OCI-LY1 (cell line): ENCODE data around the gene SNCB.

Experiments
- H2AFZ ChIP-seq: fragments of 200-600 bp; sonication (generic), shearing (Covaris generic); 2 replicates; pipeline ENCODE4 v1.6.0; 2014; ENCODE audit warnings: antibody characterized with exemption, mild to moderate bottlenecking, low read length
- H3F3A ChIP-seq: fragments of 200-600 bp; sonication (generic), shearing (Covaris generic); 2 replicates; pipeline ENCODE4 v1.6.0; 2014; ENCODE audit warnings: mild to moderate bottlenecking, antibody characterized with exemption, low read length, moderate library complexity; ENCODE audit not compliant: insufficient read depth
- H3K27ac ChIP-seq: fragments of 200-600 bp; sonication (generic); 2 replicates; pipeline ENCODE4 v1.5.1; 2014; ENCODE audit warnings: low read length, mixed run types, mild to moderate bottlenecking, low read depth; ENCODE audit not compliant: poor library complexity, severe bottlenecking
- H3K27me3 ChIP-seq: fragments of 200-600 bp; sonication (generic); 2 replicates; pipeline ENCODE4 v1.6.0; 2014; ENCODE audit warnings: antibody characterized with exemption, mild to moderate bottlenecking, low read length, moderate library complexity; ENCODE audit not compliant: insufficient read depth
- H3K36me3 ChIP-seq: fragments of 200-600 bp; sonication (generic); 2 replicates; pipeline ENCODE4 v1.6.1; 2014; ENCODE audit warnings: mild to moderate bottlenecking, antibody characterized with exemption, low read length, moderate library complexity, mixed read lengths; ENCODE audit not compliant: insufficient read depth
- H3K4me1 ChIP-seq: fragments of 200-600 bp; sonication (generic); 2 replicates; pipeline ENCODE4 v1.5.1; 2014; ENCODE audit warnings: mild to moderate bottlenecking, low read length, moderate library complexity; ENCODE audit not compliant: insufficient read depth, severe bottlenecking
- H3K4me2 ChIP-seq: fragments of 200-600 bp; sonication (generic), shearing (Covaris generic); 2 replicates; pipeline ENCODE4 v1.6.1; 2014; ENCODE audit warnings: low read length
- H3K4me3 ChIP-seq: fragments of 200-600 bp; sonication (generic); 2 replicates; pipeline ENCODE4 v1.5.1; 2014; ENCODE audit warnings: low read length, low read depth, mild to moderate bottlenecking, mixed read lengths; ENCODE audit not compliant: poor library complexity, severe bottlenecking
- H3K79me2 ChIP-seq: fragments of 200-600 bp; shearing (Covaris generic); 2 replicates; pipeline ENCODE4 v1.6.1; 2016; ENCODE audit warnings: mixed run types, low read length, mixed read lengths; ENCODE audit not compliant: insufficient read depth
- H3K9ac ChIP-seq: fragments of 200-600 bp; sonication (generic), shearing (Covaris generic); 2 replicates; pipeline ENCODE4 v1.6.1; 2014; ENCODE audit warnings: mild to moderate bottlenecking, low read length, mixed read lengths
- H3K9me2 ChIP-seq: fragments of 200-600 bp; sonication (generic), shearing (Covaris generic); 2 replicates; pipeline ENCODE4 v1.6.1; 2014; ENCODE audit warnings: low read depth, mild to moderate bottlenecking, low read length, mixed read lengths
- H3K9me3 ChIP-seq: fragments of 200-600 bp; shearing (Covaris generic); 2 replicates; pipeline ENCODE4 v1.6.1; 2014; ENCODE audit warnings: low read length, mixed read lengths
- H4K20me1 ChIP-seq: fragments of 200-600 bp; sonication (generic), shearing (Covaris generic); 2 replicates; pipeline ENCODE4 v1.6.0; 2016; ENCODE audit warnings: mild to moderate bottlenecking, low read length; ENCODE audit not compliant: insufficient read depth
- EZH2 ChIP-seq: fragments of 200-600 bp; sonication (generic), shearing (Covaris generic); IDR thresholded peaks from 2 replicates; pipeline ENCODE4 v1.8.0; 2017; ENCODE audit warnings: borderline replicate concordance, mixed run types, mild to moderate bottlenecking, antibody characterized with exemption, low read length, moderate library complexity, mixed read lengths
- TF ChIP-seq, protein P1 (sequence below): fragments of 200-600 bp; sonication (generic), shearing (Covaris generic); IDR thresholded peaks from 2 replicates; pipeline ENCODE4 v1.5.1; 2017; ENCODE audit warnings: mild to moderate bottlenecking, antibody characterized with exemption, low read length, moderate library complexity, mixed read lengths

Gene SNCB

DNA sequence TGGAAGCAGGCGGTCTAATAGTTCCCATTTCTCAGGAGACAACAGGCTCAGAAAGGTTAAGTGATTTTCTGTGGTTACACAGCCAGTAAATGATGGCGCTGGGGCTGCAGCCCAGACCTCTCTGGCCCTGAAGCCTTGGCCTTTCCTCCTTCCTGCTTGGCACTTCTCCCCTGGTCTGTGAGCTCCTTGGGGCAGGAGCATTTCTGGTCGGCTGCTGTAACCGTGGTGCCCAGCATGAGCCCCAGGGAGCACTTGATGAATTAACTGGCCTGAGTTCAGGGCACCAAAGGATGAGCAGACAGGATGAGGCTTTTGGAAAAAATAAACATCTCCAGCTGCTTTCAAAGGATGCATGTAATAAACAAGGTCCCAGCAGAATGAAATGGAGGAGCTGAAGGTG lies 51.0 kb downstream of the SNCB start:
- no peak overlapping the region for H3K9ac ChIP-seq
- H3K27me3 ChIP-seq: peaks cover 12% of the 10 kb centered on the region; the same call in 1 of the 2 replicates
- no peak for TF ChIP-seq EZH2
- TF ChIP-seq, protein P1, sequence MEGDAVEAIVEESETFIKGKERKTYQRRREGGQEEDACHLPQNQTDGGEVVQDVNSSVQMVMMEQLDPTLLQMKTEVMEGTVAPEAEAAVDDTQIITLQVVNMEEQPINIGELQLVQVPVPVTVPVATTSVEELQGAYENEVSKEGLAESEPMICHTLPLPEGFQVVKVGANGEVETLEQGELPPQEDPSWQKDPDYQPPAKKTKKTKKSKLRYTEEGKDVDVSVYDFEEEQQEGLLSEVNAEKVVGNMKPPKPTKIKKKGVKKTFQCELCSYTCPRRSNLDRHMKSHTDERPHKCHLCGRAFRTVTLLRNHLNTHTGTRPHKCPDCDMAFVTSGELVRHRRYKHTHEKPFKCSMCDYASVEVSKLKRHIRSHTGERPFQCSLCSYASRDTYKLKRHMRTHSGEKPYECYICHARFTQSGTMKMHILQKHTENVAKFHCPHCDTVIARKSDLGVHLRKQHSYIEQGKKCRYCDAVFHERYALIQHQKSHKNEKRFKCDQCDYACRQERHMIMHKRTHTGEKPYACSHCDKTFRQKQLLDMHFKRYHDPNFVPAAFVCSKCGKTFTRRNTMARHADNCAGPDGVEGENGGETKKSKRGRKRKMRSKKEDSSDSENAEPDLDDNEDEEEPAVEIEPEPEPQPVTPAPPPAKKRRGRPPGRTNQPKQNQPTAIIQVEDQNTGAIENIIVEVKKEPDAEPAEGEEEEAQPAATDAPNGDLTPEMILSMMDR: no peak
- H3K79me2 ChIP-seq: no peaks in the 10 kb centered on the region
- H3K9me3 ChIP-seq: no peaks in the 10 kb centered on the region
- no peaks in the 10 kb centered on the region for H3K9me2 ChIP-seq
- H3K4me2 ChIP-seq: no peak overlapping the region
- H2AFZ ChIP-seq: no peak overlapping the region
- no peaks in the 10 kb centered on the region for H4K20me1 ChIP-seq
- H3K36me3 ChIP-seq: no peaks in the 10 kb centered on the region
- no peaks in the 10 kb centered on the region for H3F3A ChIP-seq
- H3K27ac ChIP-seq: no peak overlapping the region
- no peaks in the 10 kb centered on the region for H3K4me1 ChIP-seq
- no peak overlapping the region for H3K4me3 ChIP-seq

DNA sequence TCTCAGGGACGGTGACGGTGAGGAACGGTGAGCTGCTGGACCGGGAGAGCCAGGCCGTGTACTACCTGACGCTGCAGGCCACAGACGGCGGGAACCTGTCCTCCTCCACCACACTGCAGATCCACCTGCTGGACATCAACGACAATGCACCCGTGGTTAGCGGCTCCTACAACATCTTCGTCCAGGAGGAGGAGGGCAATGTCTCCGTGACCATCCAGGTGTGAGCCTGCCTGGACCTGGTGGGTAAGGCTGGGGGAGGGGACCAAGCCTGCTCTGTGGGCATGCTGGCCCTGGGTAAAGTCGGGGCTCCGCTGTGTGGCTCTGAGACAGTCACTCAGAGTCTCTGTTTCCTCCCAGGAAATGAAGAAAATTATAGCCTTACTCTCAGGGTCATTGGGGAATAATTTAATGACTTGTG lies 51.9 kb downstream of the SNCB start:
- Histone ChIP-seq H3F3A (no peaks in the 10 kb centered on the region), H3K4me1 (no peaks in the 10 kb centered on the region), H2AFZ (no peak overlapping the region), H3K4me2 (no peak overlapping the region), H3K9me2 (no peaks in the 10 kb centered on the region), H3K4me3 (no peak overlapping the region), H3K36me3 (no peaks in the 10 kb centered on the region), H3K27ac (no peak overlapping the region), H3K27me3 (peaks cover 11% of the 10 kb centered on the region; the same call in 1 of the 2 replicates), H3K79me2 (no peaks in the 10 kb centered on the region), H3K9me3 (no peaks in the 10 kb centered on the region), H4K20me1 (no peaks in the 10 kb centered on the region), H3K9ac (no peak overlapping the region)
- TF ChIP-seq EZH2: no peak
- TF ChIP-seq, protein P1: peak; percentile 55

DNA sequence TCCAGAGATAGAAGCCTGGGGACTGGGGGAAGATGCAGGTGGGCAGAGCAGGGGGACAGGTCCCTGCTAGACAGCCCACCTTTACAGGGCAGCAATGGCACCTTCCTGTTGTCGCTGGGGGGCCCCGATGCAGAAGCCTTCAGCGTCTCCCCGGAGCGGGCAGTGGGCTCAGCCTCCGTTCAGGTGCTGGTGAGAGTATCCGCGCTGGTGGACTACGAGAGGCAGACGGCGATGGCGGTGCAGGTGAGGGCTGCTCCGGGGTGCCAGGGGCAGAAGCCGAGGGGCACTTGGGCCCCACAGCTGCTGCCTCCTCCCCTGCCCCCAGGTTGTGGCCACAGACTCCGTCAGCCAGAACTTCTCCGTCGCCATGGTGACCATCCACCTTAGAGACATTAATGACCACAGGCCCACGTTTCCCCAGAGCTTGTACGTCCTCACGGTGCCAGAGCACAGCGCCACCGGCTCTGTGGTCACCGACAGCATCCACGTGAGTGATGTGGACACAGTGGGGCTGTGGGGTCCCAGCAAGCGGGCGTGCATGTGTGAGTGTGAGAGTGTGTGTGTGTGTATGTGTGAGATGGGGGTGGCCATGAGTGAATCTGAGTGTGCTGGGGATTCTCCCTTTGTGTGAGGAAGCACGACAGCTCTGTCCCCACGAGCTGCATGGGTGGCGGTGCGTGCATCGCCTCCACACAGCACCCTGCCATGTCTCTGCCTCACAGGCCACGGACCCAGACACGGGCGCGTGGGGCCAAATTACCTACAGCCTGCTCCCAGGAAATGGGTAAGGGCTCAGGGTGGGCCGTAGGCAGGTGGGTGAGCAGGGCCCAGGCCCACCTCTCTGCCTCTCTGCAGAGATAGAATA lies 52.8 kb downstream of the SNCB start:
- Histone ChIP-seq H3K9me2 (no peaks in the 10 kb centered on the region), H3K79me2 (no peaks in the 10 kb centered on the region), H3K27me3 (peaks cover 7% of the 10 kb centered on the region; the same call in 1 of the 2 replicates), H2AFZ (no peak overlapping the region), H3K9me3 (no peaks in the 10 kb centered on the region), H3K9ac (no peak overlapping the region), H3K4me2 (no peak overlapping the region), H3K4me1 (no peaks in the 10 kb centered on the region), H3K27ac (no peak overlapping the region), H3F3A (no peaks in the 10 kb centered on the region), H4K20me1 (no peaks in the 10 kb centered on the region), H3K36me3 (no peaks in the 10 kb centered on the region), H3K4me3 (no peak overlapping the region)
- TF ChIP-seq, protein P1: no peak
- no peak for TF ChIP-seq EZH2
